ENCODE measurements around the gene CSRP1.
"Not testable (repeated sequence)": the region's sequence is repeated elsewhere in the genome, so short reads cannot be mapped to it uniquely, and the experiment has no call there.

CSRP1 gene

GRCh38 chr1:201506557-201507359 lies at the start of gene CSRP1:
CSRP1 (minus strand) TSS chr1:201507123; CDS start chr1:201496303, 10,820 bp downstream.
- DNase-seq, result peak; percentile 87

GRCh38 chr1:201555593-201555945 lies 48.6 kb upstream of the CSRP1 start:
- no peak for DNase-seq

- no peak for DNase-seq
These were observed 48.1 kb upstream of the CSRP1 start for GRCh38 chr1:201554789-201555592.

- DNase-seq, result no peak
These were observed 47.3 kb upstream of the CSRP1 start for GRCh38 chr1:201554190-201554600.

- no peak for DNase-seq
These were observed 46.7 kb upstream of the CSRP1 start for GRCh38 chr1:201553496-201554189.

GRCh38 chr1:201552941-201553351 lies 46.0 kb upstream of the CSRP1 start:
- peak; percentile 44 for DNase-seq

GRCh38 chr1:201551877-201552731 lies 45.2 kb upstream of the CSRP1 start:
- DNase-seq, result peak; percentile 88

GRCh38 chr1:201551096-201551495 lies 44.2 kb upstream of the CSRP1 start:
- no peak for DNase-seq

- DNase-seq, result not testable (repeated sequence)
These were observed 42.6 kb upstream of the CSRP1 start for GRCh38 chr1:201549522-201549921.

- DNase-seq, result no peak
These were observed 39.0 kb upstream of the CSRP1 start for GRCh38 chr1:201545851-201546492.

GRCh38 chr1:201544710-201545109 lies 37.8 kb upstream of the CSRP1 start:
- DNase-seq, result no peak

- DNase-seq, result no peak
These were observed 37.1 kb upstream of the CSRP1 start for GRCh38 chr1:201543871-201544642.

GRCh38 chr1:201542309-201543035 lies 35.5 kb upstream of the CSRP1 start:
- DNase-seq, result no peak

GRCh38 chr1:201540846-201541735 lies 34.2 kb upstream of the CSRP1 start:
- DNase-seq, result no peak

- DNase-seq, result peak; percentile 83
These were observed 32.9 kb upstream of the CSRP1 start for GRCh38 chr1:201539561-201540431.

GRCh38 chr1:201538612-201539551 lies 32.0 kb upstream of the CSRP1 start, which contains the start of gene NAV1:
NAV1 (plus strand) TSS chr1:201539127; CDS start chr1:201622885, 83,758 bp downstream.
- peak; percentile 68 for DNase-seq

Data from midbrain (tissue), 1 donor.